GM10248 (cell line): ENCODE measurements around the gene UPF2.

Experiments
- CTCF ChIA-PET: fragments of 300-600 bp; sonication (Branson Sonifier 250); formaldehyde crosslinking; extraction: SDS; loops from one replicate; lab custom pipeline; 2021; ENCODE audit warnings: antibody characterized with exemption; lab: Yijun Ruan, JAX
- POLR2A ChIA-PET: fragments of 350-650 bp; sonication (Branson Sonifier 250); formaldehyde crosslinking; extraction: SDS; loops from one replicate; lab custom pipeline; 2020; ENCODE audit warnings: antibody characterized with exemption; lab: Yijun Ruan, JAX
- DNase-seq: peaks from one replicate; pipeline ENCODE4 v3.0.0; 2012; ENCODE audit errors: extremely low spot score
- CTCF ChIP-seq: IDR thresholded peaks from 2 replicates; pipeline ENCODE4 v1.5.1; 2012; ENCODE audit warnings: mild to moderate bottlenecking, low read depth; ENCODE audit errors: extremely low read depth, missing control alignments, control extremely low read depth

The UPF2 gene

GRCh38 chr10:11958956-11959355 lies 83.7 kb downstream of the UPF2 start:
- CTCF ChIA-PET: interaction anchor here (2.8 kb wide), 1 partner anchor 27 kb away, joined by 11 read pairs; no protein-coding TSS in a partner anchor
- POLR2A ChIA-PET: no interaction called here
- DNase-seq: no peak
- no peak for TF ChIP-seq CTCF

DNA sequence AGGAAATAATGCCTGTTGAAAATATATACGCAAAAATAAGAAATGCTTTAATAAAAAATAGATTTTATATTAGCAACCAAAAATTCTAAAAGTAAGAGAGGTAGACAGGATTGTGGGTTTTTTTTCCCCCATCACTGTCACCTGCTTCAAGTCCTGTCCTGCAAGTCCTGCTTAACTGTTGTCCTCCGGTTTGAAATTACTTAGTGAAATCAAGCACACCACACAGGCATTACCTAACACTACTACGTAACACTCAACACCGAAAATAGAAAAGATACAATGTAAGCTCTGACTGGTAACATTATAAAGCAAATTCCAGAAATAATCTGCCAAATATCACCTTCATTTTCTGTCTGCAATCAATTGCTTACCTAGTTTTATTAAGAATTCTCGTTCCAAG lies 90.9 kb downstream of the UPF2 start:
- DNase-seq: no peak
- no peak for TF ChIP-seq CTCF
- ChIA-PET POLR2A (interaction anchor here (0.6 kb wide), 1 partner anchor 892 kb away, joined by 3 read pairs; no protein-coding TSS in a partner anchor), CTCF (interaction anchor here (0.9 to 2.0 kb wide), 4 partner anchors 10 to 50 kb away, joined by 3 to 6 read pairs (median 3); no protein-coding TSS in a partner anchor)

- CTCF ChIA-PET: interaction anchor here (1.0 to 2.0 kb wide), 2 partner anchors 9 to 36 kb away, joined by 6 read pairs; no protein-coding TSS in a partner anchor
- POLR2A ChIA-PET: no interaction called here
- TF ChIP-seq CTCF: no peak
- no peak for DNase-seq
Measured at GRCh38 chr10:11950325-11951018, 92.1 kb downstream of the UPF2 start.

GRCh38 chr10:11949152-11949551 lies 93.5 kb downstream of the UPF2 start:
- DNase-seq: no peak
- ChIA-PET POLR2A (no interaction called here), CTCF (no interaction called here)
- no peak for TF ChIP-seq CTCF

DNA sequence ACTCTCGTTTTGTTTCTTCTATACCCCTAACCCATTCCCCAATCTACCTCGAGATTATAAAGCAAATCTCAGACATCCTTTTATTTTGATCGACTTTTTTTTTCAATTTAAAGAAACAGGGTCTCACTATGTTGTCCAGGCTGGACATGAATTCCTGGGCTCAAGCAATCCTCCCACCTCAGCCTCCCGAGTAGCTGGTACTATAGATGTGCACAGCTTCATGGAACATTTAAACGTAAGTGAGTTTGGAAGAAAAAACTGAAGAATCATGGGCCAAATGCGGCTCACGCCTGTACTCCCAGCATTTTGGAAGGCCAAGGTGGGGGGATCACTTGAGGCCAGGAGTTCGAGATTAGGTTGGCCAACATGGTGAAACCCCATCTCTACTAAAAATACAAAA lies 96.0 kb downstream of the UPF2 start:
- ChIA-PET POLR2A (interaction anchor here (0.5 kb wide), 1 partner anchor 1775 kb away, joined by 4 read pairs; no protein-coding TSS in a partner anchor), CTCF (interaction anchor here (0.6 to 1.7 kb wide), 5 partner anchors 9 to 43 kb away, joined by 3 to 5 read pairs (median 4); no protein-coding TSS in a partner anchor)
- no peak for TF ChIP-seq CTCF
- no peak for DNase-seq

DNA sequence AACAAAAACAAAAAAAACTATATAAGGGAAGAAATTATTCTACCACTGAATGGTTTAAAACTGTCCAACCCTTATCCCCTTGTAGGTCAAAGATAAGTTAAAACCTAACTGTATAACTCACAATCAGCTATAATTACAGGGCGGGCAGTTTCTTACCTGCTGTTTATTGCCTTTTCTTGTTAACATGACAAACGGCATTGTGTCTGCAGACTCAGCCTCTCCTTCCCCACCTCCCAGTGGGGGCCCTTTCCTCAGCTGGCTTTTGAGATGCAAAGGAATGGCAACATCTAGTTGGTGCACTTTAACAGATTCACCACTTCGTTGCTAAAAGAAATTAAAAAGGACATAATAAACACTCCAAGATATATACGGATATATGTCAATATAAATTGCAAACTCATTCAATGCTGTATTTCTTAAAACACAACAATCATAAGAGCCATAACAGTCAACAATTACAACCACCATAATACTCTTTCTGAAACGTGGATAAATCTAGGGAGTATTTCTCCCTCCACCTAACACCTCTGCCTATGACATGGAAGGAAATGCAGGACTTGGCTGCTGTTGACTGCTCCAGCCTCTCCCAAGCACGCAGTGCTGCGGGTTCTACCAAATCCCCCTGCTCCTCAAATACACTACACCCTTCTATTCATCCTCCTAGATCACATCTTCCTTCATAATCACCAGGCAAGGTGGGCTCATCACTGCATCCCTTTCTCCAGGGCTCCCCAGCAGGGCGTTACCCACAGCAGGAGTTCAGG lies 106.0 kb downstream of the UPF2 start:
- CTCF ChIA-PET: no interaction called here
- TF ChIP-seq CTCF: no peak
- POLR2A ChIA-PET: no interaction called here
- no peak for DNase-seq
